ENCODE results near the gene GP9.

DNA sequence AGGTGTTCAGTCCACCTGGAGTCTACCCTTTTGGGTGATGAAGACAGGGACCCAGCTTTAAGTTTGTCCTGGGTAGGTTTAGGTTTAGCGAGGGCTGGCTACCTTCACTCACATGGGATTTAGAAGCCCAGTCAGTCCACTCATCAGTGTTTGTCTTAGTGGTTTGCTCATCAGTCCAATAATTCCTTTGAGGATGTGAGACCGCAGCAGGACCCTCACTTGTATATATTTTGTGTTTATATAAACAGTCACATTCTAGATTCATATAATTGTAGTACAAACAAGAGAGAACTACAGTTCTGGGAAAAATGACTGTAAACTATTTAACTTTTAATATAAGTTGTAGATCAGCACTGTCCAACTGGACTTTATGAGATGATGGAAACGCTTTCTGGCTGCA lies 41.3 kb upstream of the GP9 start:
- TF ChIP-seq, protein P1, sequence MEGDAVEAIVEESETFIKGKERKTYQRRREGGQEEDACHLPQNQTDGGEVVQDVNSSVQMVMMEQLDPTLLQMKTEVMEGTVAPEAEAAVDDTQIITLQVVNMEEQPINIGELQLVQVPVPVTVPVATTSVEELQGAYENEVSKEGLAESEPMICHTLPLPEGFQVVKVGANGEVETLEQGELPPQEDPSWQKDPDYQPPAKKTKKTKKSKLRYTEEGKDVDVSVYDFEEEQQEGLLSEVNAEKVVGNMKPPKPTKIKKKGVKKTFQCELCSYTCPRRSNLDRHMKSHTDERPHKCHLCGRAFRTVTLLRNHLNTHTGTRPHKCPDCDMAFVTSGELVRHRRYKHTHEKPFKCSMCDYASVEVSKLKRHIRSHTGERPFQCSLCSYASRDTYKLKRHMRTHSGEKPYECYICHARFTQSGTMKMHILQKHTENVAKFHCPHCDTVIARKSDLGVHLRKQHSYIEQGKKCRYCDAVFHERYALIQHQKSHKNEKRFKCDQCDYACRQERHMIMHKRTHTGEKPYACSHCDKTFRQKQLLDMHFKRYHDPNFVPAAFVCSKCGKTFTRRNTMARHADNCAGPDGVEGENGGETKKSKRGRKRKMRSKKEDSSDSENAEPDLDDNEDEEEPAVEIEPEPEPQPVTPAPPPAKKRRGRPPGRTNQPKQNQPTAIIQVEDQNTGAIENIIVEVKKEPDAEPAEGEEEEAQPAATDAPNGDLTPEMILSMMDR (IDR thresholded peaks at IDR 0.05), result no peak
- no peak for TF ChIP-seq POLR2A (IDR thresholded peaks at IDR 0.05)

All from suprapubic skin (tissue), 3 donors.